Measurements from ENCODE around the gene MT1X. TPM values are rescaled to one million over a fixed set of nuclear protein-coding genes. Genes with fewer than 3 reads are reported as not detected.
A peak's percentile ranks its signal among the peaks of the same experiment; 100 is the strongest.

MT1X gene
- total RNA-seq, 2 donors from 2014 or later, result 1.5 to 8.8 TPM

DNA sequence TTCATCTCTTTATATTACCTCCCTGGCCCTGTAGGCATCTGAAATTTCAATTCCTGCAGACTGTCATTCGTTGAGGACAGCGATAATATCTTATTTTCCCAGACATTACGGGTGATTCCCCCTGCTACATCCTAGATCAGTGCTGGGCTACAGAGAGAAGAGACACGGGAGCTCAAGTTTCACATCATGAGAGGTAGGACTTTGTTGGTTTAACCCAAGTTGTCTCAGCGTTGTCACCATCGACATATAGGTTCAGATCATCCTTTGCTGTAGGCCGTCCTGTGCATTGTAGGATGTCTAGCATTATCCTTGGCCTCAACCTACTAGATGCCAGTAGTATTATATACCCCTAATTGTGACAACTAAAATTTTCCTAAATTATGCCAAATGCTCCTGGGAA is 19.3 kb downstream of the MT1X start:
- WGBS, 2 experiments (ENCODE audit: insufficient coverage in 1 of 2, insufficient read length in 1 of 2), result 81 to 82% methylated on average over 7 of the region's 7 CpGs
- Histone ChIP-seq H3K9ac (ENCODE audit: extremely low read depth, low read length, poor library complexity, severe bottlenecking) (no peak overlapping the region), H3K27me3 (ENCODE audit: control insufficient read depth, insufficient read depth, low read length, poor library complexity, severe bottlenecking) (no peaks in the 10 kb centered on the region), H3K36me3 (ENCODE audit: control insufficient read depth, insufficient read depth, low read length) (no peaks in the 10 kb centered on the region), H3K4me3 (ENCODE audit: low read length) (no peak overlapping the region), H3K9me3 (ENCODE audit: control insufficient read depth, low read length) (peaks cover 10% of the 10 kb centered on the region), H3K27ac (ENCODE audit: low read depth, low read length) (no peak overlapping the region), H3K4me1 (ENCODE audit: control insufficient read depth, insufficient read depth, low read length) (no peaks in the 10 kb centered on the region)
- TF ChIP-seq, protein P1, sequence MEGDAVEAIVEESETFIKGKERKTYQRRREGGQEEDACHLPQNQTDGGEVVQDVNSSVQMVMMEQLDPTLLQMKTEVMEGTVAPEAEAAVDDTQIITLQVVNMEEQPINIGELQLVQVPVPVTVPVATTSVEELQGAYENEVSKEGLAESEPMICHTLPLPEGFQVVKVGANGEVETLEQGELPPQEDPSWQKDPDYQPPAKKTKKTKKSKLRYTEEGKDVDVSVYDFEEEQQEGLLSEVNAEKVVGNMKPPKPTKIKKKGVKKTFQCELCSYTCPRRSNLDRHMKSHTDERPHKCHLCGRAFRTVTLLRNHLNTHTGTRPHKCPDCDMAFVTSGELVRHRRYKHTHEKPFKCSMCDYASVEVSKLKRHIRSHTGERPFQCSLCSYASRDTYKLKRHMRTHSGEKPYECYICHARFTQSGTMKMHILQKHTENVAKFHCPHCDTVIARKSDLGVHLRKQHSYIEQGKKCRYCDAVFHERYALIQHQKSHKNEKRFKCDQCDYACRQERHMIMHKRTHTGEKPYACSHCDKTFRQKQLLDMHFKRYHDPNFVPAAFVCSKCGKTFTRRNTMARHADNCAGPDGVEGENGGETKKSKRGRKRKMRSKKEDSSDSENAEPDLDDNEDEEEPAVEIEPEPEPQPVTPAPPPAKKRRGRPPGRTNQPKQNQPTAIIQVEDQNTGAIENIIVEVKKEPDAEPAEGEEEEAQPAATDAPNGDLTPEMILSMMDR (conservative IDR thresholded peaks at IDR 0.05), result no peak
- no peak for DNase-seq
- Mint-ChIP-seq H3K4me1 (no peaks in the 10 kb centered on the region), H3K9me3 (peaks cover 13% of the 10 kb centered on the region), H3K4me3 (no peak overlapping the region), H3K27ac (no peak overlapping the region), H3K27me3 (ENCODE audit: insufficient read depth) (peaks cover 3% of the 10 kb centered on the region), H3K36me3 (ENCODE audit: low read depth) (no peaks in the 10 kb centered on the region)

DNA sequence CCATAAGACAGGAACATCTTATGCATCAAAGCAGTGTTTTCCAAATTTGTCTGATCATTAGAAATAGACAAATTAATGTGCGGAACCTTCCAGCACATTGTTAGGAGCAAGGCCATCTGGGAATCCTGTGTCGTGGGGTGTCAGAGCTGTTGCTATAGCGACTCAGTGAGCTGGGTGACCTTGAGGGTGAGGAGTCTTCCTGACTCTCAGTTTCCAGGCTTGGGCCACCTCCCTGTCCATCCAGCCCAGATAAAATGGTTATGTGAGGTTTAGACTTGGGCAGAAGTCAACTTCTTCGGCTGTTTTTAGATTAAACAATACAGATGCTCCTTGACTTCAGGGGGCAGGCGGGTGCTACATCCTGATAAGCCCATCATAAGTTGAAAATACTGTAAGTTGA is 20.6 kb downstream of the MT1X start:
- H3K4me3 Mint-ChIP-seq, result no peak overlapping the region
- H3K4me1 Mint-ChIP-seq, result no peaks in the 10 kb centered on the region
- H3K27ac Mint-ChIP-seq, result no peak overlapping the region
- Histone ChIP-seq H3K9ac (ENCODE audit: extremely low read depth, low read length, poor library complexity, severe bottlenecking) (no peak overlapping the region), H3K9me3 (ENCODE audit: control insufficient read depth, low read length) (peaks cover under 1% of the 10 kb centered on the region), H3K27me3 (ENCODE audit: control insufficient read depth, insufficient read depth, low read length, poor library complexity, severe bottlenecking) (no peaks in the 10 kb centered on the region), H3K4me1 (ENCODE audit: control insufficient read depth, insufficient read depth, low read length) (no peaks in the 10 kb centered on the region), H3K4me3 (ENCODE audit: low read length) (no peak overlapping the region), H3K36me3 (ENCODE audit: control insufficient read depth, insufficient read depth, low read length) (no peaks in the 10 kb centered on the region), H3K27ac (ENCODE audit: low read depth, low read length) (no peak overlapping the region)
- DNase-seq, result no peak
- H3K36me3 Mint-ChIP-seq (ENCODE audit: low read depth), result no peaks in the 10 kb centered on the region
- 92 to 95% methylated on average over 3 to 5 of the region's 5 CpGs for WGBS, 2 experiments (ENCODE audit: insufficient coverage in 1 of 2, insufficient read length in 1 of 2)
- TF ChIP-seq, protein P1 (conservative IDR thresholded peaks at IDR 0.05), result no peak
- H3K9me3 Mint-ChIP-seq, result peaks cover 5% of the 10 kb centered on the region
- peaks cover 3% of the 10 kb centered on the region for H3K27me3 Mint-ChIP-seq (ENCODE audit: insufficient read depth)

DNA sequence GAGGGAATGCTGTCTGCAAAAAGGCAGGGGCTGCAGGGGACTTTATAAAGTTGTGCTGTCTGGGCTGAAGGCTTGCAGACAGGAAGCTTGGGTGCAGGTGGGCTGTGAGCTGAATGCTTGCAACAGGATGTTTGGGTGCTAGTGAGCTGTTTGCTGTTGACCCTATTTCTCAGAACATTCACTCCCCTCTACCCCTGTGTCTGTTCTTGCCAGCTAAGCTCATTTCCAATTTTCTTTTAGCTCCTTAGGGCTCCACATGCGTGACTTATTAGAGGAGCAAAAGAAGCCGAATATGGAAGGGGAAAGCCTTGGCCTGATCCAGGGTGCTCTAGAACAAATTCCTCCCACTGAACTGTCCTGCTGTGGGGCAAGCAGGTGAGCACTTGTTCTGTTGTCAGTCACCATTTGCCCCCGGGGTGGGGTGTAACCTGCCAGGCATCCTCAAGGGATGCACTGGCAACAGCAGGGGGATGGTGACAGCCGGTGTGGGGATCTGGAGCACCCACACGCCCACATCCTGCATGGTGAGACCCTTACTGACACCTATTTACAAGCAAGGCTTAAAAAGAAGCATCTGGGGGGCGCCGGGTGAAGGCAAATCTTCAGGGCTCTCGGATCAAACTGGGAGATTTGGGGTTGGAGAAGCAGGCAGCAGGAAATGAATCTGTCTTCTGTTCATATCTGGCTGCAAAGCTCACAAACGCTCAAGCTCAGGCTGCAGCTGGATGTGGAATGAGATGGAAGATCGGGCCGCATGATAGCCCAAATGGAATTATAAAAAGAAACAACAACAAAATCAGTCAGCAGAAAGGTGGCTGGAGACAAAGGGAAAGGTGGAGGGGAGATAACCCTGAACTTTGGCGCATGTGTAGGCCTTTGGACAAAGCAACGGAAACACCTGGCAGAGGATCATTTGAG is 26.5 kb downstream of the MT1X start:
- TF ChIP-seq, protein P1 (conservative IDR thresholded peaks at IDR 0.05), result no peak
- H3K36me3 Mint-ChIP-seq (ENCODE audit: low read depth), result no peaks in the 10 kb centered on the region
- H3K4me3 ChIP-seq (ENCODE audit: low read length), result no peak overlapping the region
- 83 to 87% methylated on average over 9 to 13 of the region's 13 CpGs for WGBS, 2 experiments (ENCODE audit: insufficient coverage in 1 of 2, insufficient read length in 1 of 2)
- no peaks in the 10 kb centered on the region for H3K4me1 ChIP-seq (ENCODE audit: control insufficient read depth, insufficient read depth, low read length)
- peaks cover 11% of the 10 kb centered on the region for H3K4me1 Mint-ChIP-seq
- no peaks in the 10 kb centered on the region for H3K36me3 ChIP-seq (ENCODE audit: control insufficient read depth, insufficient read depth, low read length)
- H3K4me3 Mint-ChIP-seq, result no peak overlapping the region
- H3K27ac Mint-ChIP-seq, result no peak overlapping the region
- no peak overlapping the region for H3K27ac ChIP-seq (ENCODE audit: low read depth, low read length)
- H3K9me3 ChIP-seq (ENCODE audit: control insufficient read depth, low read length), result no peaks in the 10 kb centered on the region
- H3K27me3 ChIP-seq (ENCODE audit: control insufficient read depth, insufficient read depth, low read length, poor library complexity, severe bottlenecking), result no peaks in the 10 kb centered on the region
- peaks cover 6% of the 10 kb centered on the region for H3K27me3 Mint-ChIP-seq (ENCODE audit: insufficient read depth)
- no peak overlapping the region for H3K9ac ChIP-seq (ENCODE audit: extremely low read depth, low read length, poor library complexity, severe bottlenecking)
- DNase-seq, result peak; percentile 51
- H3K9me3 Mint-ChIP-seq, result no peaks in the 10 kb centered on the region

Measured in endodermal cell (in vitro differentiated cells).